PC-3 (cell line): ENCODE data around the gene CYTH4.

Experiments
- EZH2 ChIP-seq: fragments of 300-600 bp; sonication (generic); IDR thresholded peaks from one replicate; pipeline ENCODE4 v1.6.1; 2017; ENCODE audit warnings: antibody characterized with exemption, mild to moderate bottlenecking, low read length; ENCODE audit not compliant: unreplicated experiment
- EZH2phosphoT487 ChIP-seq: fragments of 300-600 bp; sonication (generic); IDR thresholded peaks from 2 replicates; pipeline ENCODE4 v1.6.1; 2018; ENCODE audit warnings: mild to moderate bottlenecking, antibody characterized with exemption, low read length, borderline replicate concordance
- TF ChIP-seq, protein P1 (sequence below): fragments of 300-600 bp; sonication (generic); conservative IDR thresholded peaks from 2 replicates; pipeline ENCODE4 v1.5.1; 2017; ENCODE audit warnings: antibody characterized with exemption, low read depth, mild to moderate bottlenecking, low read length

- TF ChIP-seq, protein P1, sequence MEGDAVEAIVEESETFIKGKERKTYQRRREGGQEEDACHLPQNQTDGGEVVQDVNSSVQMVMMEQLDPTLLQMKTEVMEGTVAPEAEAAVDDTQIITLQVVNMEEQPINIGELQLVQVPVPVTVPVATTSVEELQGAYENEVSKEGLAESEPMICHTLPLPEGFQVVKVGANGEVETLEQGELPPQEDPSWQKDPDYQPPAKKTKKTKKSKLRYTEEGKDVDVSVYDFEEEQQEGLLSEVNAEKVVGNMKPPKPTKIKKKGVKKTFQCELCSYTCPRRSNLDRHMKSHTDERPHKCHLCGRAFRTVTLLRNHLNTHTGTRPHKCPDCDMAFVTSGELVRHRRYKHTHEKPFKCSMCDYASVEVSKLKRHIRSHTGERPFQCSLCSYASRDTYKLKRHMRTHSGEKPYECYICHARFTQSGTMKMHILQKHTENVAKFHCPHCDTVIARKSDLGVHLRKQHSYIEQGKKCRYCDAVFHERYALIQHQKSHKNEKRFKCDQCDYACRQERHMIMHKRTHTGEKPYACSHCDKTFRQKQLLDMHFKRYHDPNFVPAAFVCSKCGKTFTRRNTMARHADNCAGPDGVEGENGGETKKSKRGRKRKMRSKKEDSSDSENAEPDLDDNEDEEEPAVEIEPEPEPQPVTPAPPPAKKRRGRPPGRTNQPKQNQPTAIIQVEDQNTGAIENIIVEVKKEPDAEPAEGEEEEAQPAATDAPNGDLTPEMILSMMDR: no peak
- TF ChIP-seq EZH2: no peak
- no peak for TF ChIP-seq EZH2phosphoT487
Observed at GRCh38 chr22:37273846-37274225, 8.5 kb upstream of the CYTH4 start.
